H1 (cell line): ENCODE data around the gene TTLL1. TPM values are rescaled to one million over a fixed set of nuclear protein-coding genes. Genes with fewer than 3 reads are reported as not detected.

Source experiments
- RBBP5 ChIP-seq: IDR thresholded peaks from 2 replicates; pipeline ENCODE4 v1.7.1; 2012; ENCODE audit warnings: low read depth, mild to moderate bottlenecking, inconsistent platforms, low read length, moderate library complexity, borderline replicate concordance
- polyA plus RNA-seq, 7 experiments: library from polyadenylated mRNA; depleted of rRNA in 3 of 7; stranded (reverse) in 5 of 7; unstranded in 2 of 7; fragments of >200 nt in 5 of 7; fragments of 200-250 nt in 2 of 7; gene quantifications; 1 replicate in 5 of 7; 2 replicates in 1 of 7; 4 replicates in 1 of 7; pipeline versions ENCODE4 v1.2.1 to v1.2.3, GENCODE V29; 2011 to 2013; ENCODE audit warnings: missing spikeins in 2 of 7, mixed read lengths in 2 of 7
- total RNA-seq: library from RNA; stranded (reverse); fragmentation: NEBNext Ultra II Directional; extraction: Animal tissue kit (Norgen Biotek cat#: 25700); gene quantifications from 2 replicates; pipeline ENCODE4 v1.2.1, GENCODE V29; 2021

Gene TTLL1
- total and polyA plus RNA-seq, 2 of the 8 experiments (the other 6 are each of a cell fraction or from before 2014, with no cell fraction given): 5.0 to 13.8 TPM

DNA sequence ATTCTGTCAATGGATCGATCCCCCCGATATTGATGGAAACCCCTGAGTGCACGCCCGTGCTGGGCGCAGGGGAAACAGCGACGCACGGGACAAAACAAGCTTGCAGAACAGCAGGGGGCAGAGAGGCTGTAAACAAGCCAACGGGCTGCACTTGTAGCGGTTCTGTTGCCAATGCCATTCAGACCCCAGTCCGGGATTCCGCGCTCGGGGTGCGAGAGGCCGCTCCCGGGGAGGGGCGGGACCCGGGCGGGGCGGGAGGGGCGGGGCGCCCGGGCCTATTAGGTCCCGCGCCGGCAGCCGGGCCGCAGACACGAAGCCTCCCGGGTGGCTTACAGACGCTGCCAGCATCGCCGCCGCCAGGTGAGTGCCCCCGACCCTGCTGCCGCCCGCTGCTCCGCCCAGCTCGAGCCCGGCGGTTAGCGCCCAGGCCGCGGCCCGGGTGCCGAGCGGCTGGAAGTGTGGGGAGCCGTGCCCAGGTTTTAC lies 21.3 kb upstream of the TTLL1 start, which contains the start of gene BIK (continued):
- 0 out of 2 replicates have a peak, but pooled peaks have one; percentile 8 for TF ChIP-seq RBBP5
- TF ChIP-seq, all 59 proteins: peak for 7
